Measurements from ENCODE around the gene CCDC33.
"Not testable (repeated sequence)": the region's sequence is repeated elsewhere in the genome, so short reads cannot be mapped to it uniquely, and the experiment has no call there.

- TF ChIP-seq CTCF, POLR2A, POLR2AphosphoS5 (IDR thresholded peaks at IDR 0.05): not testable (repeated sequence)
These were observed 124.7 kb downstream of the CCDC33 start for GRCh38 chr15:74360855-74361254.
